Measurements from ENCODE around the gene CENPI. TPM values are rescaled to one million over a fixed set of nuclear protein-coding genes. Genes with fewer than 3 reads are reported as not detected.
"Not testable (repeated sequence)": the region's sequence is repeated elsewhere in the genome, so short reads cannot be mapped to it uniquely, and the experiment has no call there.

Gene CENPI, protein sequence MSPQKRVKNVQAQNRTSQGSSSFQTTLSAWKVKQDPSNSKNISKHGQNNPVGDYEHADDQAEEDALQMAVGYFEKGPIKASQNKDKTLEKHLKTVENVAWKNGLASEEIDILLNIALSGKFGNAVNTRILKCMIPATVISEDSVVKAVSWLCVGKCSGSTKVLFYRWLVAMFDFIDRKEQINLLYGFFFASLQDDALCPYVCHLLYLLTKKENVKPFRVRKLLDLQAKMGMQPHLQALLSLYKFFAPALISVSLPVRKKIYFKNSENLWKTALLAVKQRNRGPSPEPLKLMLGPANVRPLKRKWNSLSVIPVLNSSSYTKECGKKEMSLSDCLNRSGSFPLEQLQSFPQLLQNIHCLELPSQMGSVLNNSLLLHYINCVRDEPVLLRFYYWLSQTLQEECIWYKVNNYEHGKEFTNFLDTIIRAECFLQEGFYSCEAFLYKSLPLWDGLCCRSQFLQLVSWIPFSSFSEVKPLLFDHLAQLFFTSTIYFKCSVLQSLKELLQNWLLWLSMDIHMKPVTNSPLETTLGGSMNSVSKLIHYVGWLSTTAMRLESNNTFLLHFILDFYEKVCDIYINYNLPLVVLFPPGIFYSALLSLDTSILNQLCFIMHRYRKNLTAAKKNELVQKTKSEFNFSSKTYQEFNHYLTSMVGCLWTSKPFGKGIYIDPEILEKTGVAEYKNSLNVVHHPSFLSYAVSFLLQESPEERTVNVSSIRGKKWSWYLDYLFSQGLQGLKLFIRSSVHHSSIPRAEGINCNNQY
- total RNA-seq (6.6 TPM), polyA plus RNA-seq (ENCODE audit: insufficient read depth in 1 of 8, insufficient read length in 8 of 8, low replicate concordance in 1 of 8) (1 to 10 TPM; 3.5 to 8.5 (median 5.5) TPM)
- long read RNA-seq, donor 1: 0 reads
- long read RNA-seq, donor 2: 0 reads
- long read RNA-seq, donor 3: 0 reads
- long read RNA-seq, donor 4: 0 reads
- long read RNA-seq, donor 5, partial matches to known transcripts: 0 of 1 reads
- long read RNA-seq, donor 5, other reads (novel, unspliced or antisense): 0 of 1 reads
- long read RNA-seq, donor 6: 0 reads
- long read RNA-seq, donor 7: 0 reads
- long read RNA-seq, donor 8: 0 reads
- long read RNA-seq, donor 9: 0 reads
- long read RNA-seq, donor 10: 0 reads
- long read RNA-seq, donor 11: 0 reads

DNA sequence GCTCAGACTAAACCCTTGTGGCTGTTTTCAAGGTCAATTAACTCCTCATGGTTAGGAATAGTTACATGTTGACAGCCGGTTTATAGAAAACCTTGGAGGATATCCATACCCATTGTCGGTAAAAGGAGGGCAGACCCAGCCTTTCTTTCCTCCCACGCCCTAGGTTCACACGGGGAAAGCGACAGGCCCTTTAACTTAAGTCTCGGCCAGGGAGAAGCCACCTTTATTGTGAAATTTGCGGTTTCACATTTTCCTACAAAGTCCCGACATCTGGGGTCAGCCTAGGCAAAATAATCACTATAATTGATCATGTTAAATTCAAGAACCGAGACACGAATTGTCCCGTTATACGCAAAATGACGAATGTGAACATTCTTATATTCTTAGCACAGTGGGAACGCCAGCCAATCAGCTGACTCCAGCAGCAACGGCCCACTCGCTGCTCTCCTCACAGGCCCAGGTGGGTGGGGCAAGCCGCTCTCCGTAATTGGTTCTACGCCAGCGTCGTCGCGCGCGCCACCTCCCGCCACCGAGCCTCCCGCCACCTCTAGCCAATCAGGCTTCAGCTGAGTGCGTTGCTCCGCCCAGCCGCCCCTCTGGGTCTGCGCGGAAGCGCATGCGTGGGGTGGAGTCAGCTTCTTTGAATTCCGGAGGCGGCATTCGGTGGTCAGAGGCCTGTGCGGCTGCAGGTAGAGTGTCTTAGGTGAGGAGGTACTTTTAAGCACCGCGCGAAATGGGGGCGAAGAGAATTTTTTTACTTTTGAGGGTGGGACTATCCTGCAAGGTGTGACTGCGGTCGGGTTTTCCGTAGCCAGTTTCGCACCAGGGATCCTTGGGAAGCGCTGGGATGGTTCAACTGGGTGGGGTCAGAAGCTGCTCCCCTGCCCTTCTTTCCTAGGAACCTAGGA, at the start of gene CENPI:
Gene CENPI (plus strand): TSS at position 659 of the 908 bp plus-strand sequence. CDS start 2,867 bp downstream, outside the sequence.
- H3K4me3 ChIP-seq (ENCODE audit: low read length): peak within 1 kb of the TSS; percentile 59
- peak; percentile 97 for DNase-seq
- H3K27me3 ChIP-seq (ENCODE audit: control insufficient read depth, insufficient read depth, low read length): peaks cover 13% of the 10 kb centered on the region
- peak within 1 kb of the TSS; percentile 82 for H3K27ac ChIP-seq (ENCODE audit: low read length)
- H3K36me3 ChIP-seq (ENCODE audit: control insufficient read depth, insufficient read depth, low read length): no peaks in the 10 kb centered on the region
- no peaks in the 10 kb centered on the region for H3K9me3 ChIP-seq (replicated peaks; ENCODE audit: control insufficient read depth, low read depth, low read length)
- WGBS (ENCODE audit: insufficient coverage): 38% methylated on average over 37 of the region's 48 CpGs
- H3K4me1 ChIP-seq (ENCODE audit: control insufficient read depth, insufficient read depth, low read length): no peaks in the 10 kb centered on the region

GRCh38 chrX:101051153-101051548, 46.9 kb upstream of the CENPI start:
- Histone ChIP-seq H3K9me3 (replicated peaks; ENCODE audit: control insufficient read depth, low read depth, low read length) (no peaks in the 10 kb centered on the region), H3K4me3 (ENCODE audit: low read length) (peak overlapping the region; percentile 72), H3K4me1 (ENCODE audit: control insufficient read depth, insufficient read depth, low read length) (peaks cover 4% of the 10 kb centered on the region), H3K27ac (ENCODE audit: low read length) (peak overlapping the region; percentile 88), H3K36me3 (ENCODE audit: control insufficient read depth, insufficient read depth, low read length) (no peaks in the 10 kb centered on the region), H3K27me3 (ENCODE audit: control insufficient read depth, insufficient read depth, low read length) (peaks cover 8% of the 10 kb centered on the region)
- WGBS (ENCODE audit: insufficient coverage): 50% methylated on average over 2 of the region's 5 CpGs
- DNase-seq: no peak

DNA sequence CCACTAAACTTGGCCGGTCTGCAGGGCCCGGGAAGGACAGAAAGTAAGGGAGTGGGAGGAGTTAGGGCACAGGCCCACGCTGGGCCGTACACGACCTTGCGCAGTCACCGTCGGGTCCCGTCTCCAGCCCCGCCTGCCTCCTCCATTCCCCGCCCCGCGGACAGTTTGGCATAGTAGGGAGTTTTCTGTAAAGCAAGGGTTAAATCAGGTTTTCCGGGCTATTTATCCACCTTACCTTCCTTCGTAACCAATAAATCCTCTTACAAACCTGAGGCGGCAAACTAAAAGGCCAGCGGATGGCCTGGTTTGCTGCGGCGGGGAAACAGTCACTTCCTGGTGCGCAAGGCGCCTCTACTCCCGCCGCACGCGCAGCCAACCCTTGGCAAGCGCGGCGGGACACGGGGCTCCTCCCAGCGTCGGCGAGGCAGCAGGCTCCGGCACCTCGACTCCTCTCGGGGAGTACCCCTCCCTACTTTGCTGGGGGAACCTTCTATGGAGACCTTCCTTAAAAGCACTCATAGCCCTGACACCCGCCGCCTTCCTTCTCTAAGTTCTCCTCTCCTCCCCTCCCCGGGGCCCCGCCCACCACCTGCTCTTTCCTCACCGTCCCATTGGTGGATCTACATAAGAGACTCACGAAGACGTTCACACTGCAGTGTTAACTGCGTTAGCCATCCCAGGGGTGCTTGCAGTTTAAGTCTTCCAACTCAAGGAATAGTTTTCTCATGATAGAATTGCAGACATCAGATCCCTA, 46.3 kb upstream of the CENPI start, which contains the start of gene TRMT2B:
Gene TRMT2B (minus strand): TSS at position 563 of the 754 bp plus-strand sequence. CDS start 9,822 bp downstream, outside the sequence.
- Histone ChIP-seq H3K36me3 (ENCODE audit: control insufficient read depth, insufficient read depth, low read length) (no peaks in the 10 kb centered on the region), H3K27me3 (ENCODE audit: control insufficient read depth, insufficient read depth, low read length) (peaks cover 8% of the 10 kb centered on the region), H3K27ac (ENCODE audit: low read length) (peak within 1 kb of the TSS; percentile 88), H3K4me1 (ENCODE audit: control insufficient read depth, insufficient read depth, low read length) (peaks cover 4% of the 10 kb centered on the region), H3K9me3 (replicated peaks; ENCODE audit: control insufficient read depth, low read depth, low read length) (no peaks in the 10 kb centered on the region), H3K4me3 (ENCODE audit: low read length) (peak within 1 kb of the TSS; percentile 72)
- peak; percentile 88 for DNase-seq
- 27% methylated on average over 26 of the region's 43 CpGs for WGBS (ENCODE audit: insufficient coverage)

- not testable (repeated sequence) for DNase-seq; H3K4me3 ChIP-seq (ENCODE audit: low read length); H3K27me3 ChIP-seq (ENCODE audit: control insufficient read depth, insufficient read depth, low read length); H3K36me3 ChIP-seq (ENCODE audit: control insufficient read depth, insufficient read depth, low read length); H3K27ac ChIP-seq (ENCODE audit: low read length); H3K9me3 ChIP-seq (replicated peaks; ENCODE audit: control insufficient read depth, low read depth, low read length); H3K4me1 ChIP-seq (ENCODE audit: control insufficient read depth, insufficient read depth, low read length)
- 93% methylated on average over 2 of the region's 4 CpGs for WGBS (ENCODE audit: insufficient coverage)
Observed at GRCh38 chrX:101056551-101056950, 41.5 kb upstream of the CENPI start.

DNA sequence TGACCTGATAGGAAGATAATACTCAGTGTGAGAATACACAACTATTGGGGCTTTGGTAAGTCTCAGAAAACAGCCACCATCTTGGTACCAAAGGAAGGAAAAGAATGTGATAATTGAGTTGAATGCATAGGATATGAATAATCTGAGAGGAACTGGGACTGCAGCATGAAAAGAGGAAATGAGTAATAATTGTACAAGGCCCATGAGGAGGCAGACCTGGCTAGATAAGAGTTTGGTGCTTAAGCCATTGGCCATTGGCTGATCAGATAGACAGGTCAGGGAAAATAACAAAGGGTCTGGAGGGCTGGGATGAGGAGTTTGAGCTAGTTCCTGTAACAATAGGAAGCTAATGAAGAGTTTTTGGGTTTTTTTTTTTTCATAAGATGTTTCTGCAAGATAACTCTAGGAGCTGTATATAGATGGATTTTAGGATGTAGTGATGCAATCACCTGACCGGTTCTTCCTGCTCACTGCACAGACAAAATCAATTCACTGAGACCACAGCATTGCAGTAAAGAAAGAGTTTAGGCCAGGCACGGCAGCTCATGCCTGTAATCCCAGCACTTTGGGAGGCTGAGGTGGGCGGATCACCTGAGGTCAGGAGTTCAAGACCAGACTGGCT, 40.8 kb upstream of the CENPI start:
- Histone ChIP-seq H3K4me1 (ENCODE audit: control insufficient read depth, insufficient read depth, low read length) (no peaks in the 10 kb centered on the region), H3K4me3 (ENCODE audit: low read length) (no peak overlapping the region), H3K36me3 (ENCODE audit: control insufficient read depth, insufficient read depth, low read length) (no peaks in the 10 kb centered on the region), H3K9me3 (replicated peaks; ENCODE audit: control insufficient read depth, low read depth, low read length) (no peaks in the 10 kb centered on the region), H3K27me3 (ENCODE audit: control insufficient read depth, insufficient read depth, low read length) (peaks cover 3% of the 10 kb centered on the region), H3K27ac (ENCODE audit: low read length) (no peak overlapping the region)
- no CpG with 5 or more reads among the region's 3 CpGs for WGBS (ENCODE audit: insufficient coverage)
- DNase-seq: no peak

DNA sequence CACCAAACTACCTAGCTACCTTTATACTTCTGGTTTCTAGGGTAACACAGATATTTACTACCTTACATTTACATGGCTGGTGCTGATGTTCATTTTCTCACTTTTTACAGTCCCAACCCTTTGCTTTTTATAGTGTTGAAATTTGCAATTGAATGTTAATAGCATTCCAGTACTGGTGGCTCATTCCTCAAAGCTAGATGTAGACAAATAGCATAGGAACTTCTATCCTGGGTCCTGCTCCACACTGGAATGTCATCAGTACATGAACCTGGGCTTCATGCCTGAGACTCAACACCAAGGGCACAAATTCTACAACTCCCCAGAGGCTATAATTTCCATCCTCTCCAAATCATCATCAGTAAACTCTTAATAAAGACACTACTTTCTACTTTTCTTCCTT, 35.8 kb upstream of the CENPI start:
- Histone ChIP-seq H3K27ac (ENCODE audit: low read length) (no peak overlapping the region), H3K4me3 (ENCODE audit: low read length) (no peak overlapping the region), H3K27me3 (ENCODE audit: control insufficient read depth, insufficient read depth, low read length) (peaks cover 8% of the 10 kb centered on the region), H3K9me3 (replicated peaks; ENCODE audit: control insufficient read depth, low read depth, low read length) (no peaks in the 10 kb centered on the region), H3K36me3 (ENCODE audit: control insufficient read depth, insufficient read depth, low read length) (no peaks in the 10 kb centered on the region), H3K4me1 (ENCODE audit: control insufficient read depth, insufficient read depth, low read length) (no peaks in the 10 kb centered on the region)
- DNase-seq: no peak

DNA sequence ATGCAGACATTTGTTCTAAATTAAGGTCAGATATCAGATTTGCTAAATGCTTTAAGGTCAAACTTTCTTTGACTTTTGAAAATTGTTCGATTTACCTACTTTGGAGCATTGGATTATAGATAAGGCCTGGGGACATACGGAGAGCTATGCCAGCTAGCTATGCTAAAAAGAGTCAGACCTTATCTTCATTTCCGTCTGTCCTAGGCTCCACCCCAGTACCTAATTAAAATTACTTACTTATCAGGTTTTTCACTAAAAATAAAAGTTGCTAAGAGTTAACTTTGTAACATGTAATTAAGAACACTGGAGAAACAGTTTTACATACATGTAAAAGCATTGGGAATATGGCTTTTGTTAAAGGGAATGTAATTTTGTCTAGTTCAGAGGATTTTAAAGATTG, 26.4 kb upstream of the CENPI start:
- H3K27me3 ChIP-seq (ENCODE audit: control insufficient read depth, insufficient read depth, low read length): no peaks in the 10 kb centered on the region
- no peaks in the 10 kb centered on the region for H3K9me3 ChIP-seq (replicated peaks; ENCODE audit: control insufficient read depth, low read depth, low read length)
- H3K4me1 ChIP-seq (ENCODE audit: control insufficient read depth, insufficient read depth, low read length): no peaks in the 10 kb centered on the region
- no peaks in the 10 kb centered on the region for H3K36me3 ChIP-seq (ENCODE audit: control insufficient read depth, insufficient read depth, low read length)
- no peak overlapping the region for H3K27ac ChIP-seq (ENCODE audit: low read length)
- no peak overlapping the region for H3K4me3 ChIP-seq (ENCODE audit: low read length)
- no peak for DNase-seq
- WGBS (ENCODE audit: insufficient coverage): no CpG with 5 or more reads among the region's 3 CpGs

DNA sequence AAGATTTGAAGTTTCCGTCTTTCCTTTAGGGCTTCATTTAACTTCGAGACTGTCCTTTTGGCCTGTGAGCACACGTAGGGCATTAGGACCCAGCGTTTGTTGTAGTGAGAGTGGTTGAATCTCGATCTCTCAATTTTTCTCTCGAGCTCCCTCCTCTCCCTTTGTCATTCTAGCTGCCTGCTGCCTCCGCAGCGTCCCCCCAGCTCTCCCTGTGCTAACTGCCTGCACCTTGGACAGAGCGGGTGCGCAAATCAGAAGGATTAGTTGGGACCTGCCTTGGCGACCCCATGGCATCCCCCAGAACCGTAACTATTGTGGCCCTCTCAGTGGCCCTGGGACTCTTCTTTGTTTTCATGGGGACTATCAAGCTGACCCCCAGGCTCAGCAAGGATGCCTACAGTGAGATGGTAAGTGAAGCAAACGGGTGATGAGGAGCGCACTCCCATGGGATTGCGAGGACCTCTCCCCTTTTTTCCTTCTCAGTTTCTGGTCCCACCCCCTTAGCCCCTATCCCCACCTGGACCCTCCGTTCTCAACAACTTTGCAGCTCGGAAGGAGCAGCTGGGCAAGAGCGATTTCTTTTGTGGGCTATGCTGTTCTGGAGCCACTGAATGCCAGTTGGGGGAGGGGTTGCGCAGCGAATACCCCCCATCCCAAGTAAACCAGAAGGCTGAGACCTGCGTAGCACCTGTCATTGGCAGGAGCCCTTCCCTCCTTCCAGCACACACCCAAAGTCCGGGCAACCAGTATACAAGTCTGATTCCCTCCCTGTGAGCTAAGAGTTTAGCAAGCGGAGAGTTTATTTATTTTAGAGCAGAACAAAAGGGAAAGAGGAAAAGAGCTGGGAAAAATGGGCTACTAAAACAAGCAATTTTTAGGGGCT, 19.0 kb upstream of the CENPI start, which contains the start of gene TMEM35A:
Gene TMEM35A (plus strand): TSS at position 164 of the 883 bp plus-strand sequence. CDS start 124 bp downstream, at position 288.
- peak; percentile 63 for DNase-seq
- Histone ChIP-seq H3K4me1 (ENCODE audit: control insufficient read depth, insufficient read depth, low read length) (no peaks in the 10 kb centered on the region), H3K27me3 (ENCODE audit: control insufficient read depth, insufficient read depth, low read length) (peaks cover 24% of the 10 kb centered on the region), H3K27ac (ENCODE audit: low read length) (no peak within 1 kb of the TSS), H3K4me3 (ENCODE audit: low read length) (peak within 1 kb of the TSS; percentile 46), H3K36me3 (ENCODE audit: control insufficient read depth, insufficient read depth, low read length) (no peaks in the 10 kb centered on the region), H3K9me3 (replicated peaks; ENCODE audit: control insufficient read depth, low read depth, low read length) (no peaks in the 10 kb centered on the region)
- WGBS (ENCODE audit: insufficient coverage): 11% methylated on average over 6 of the region's 23 CpGs

All from muscle of leg (tissue), 16 donors.